Testis (tissue), 3 donors: Measurements from ENCODE around the gene KPNA3. TPM values are rescaled to one million over a fixed set of nuclear protein-coding genes. Genes with fewer than 3 reads are reported as not detected.
"Not testable (repeated sequence)": the region's sequence is repeated elsewhere in the genome, so short reads cannot be mapped to it uniquely, and the experiment has no call there.

ENCODE experiments used
- DNase-seq: peaks from one replicate; pipeline ENCODE4 v3.0.0-alpha.2; 2019
- H3K27ac ChIP-seq, 2 donors: fragments of 200-600 bp; sonication (generic); one replicate each; pipeline ENCODE4 v1.5.1; 2019
- H3K27me3 ChIP-seq: fragments of 200-600 bp; sonication (generic); one replicate; pipeline ENCODE4 v1.5.1; 2019
- H3K36me3 ChIP-seq: fragments of 200-600 bp; sonication (generic); one replicate; pipeline ENCODE4 v1.5.1; 2017; ENCODE audit warnings: low read depth; ENCODE audit errors: missing control alignments
- H3K4me1 ChIP-seq: fragments of 200-600 bp; sonication (generic); one replicate; pipeline ENCODE4 v1.5.1; 2019
- H3K4me3 ChIP-seq, 2 donors: fragments of 200-600 bp; sonication (generic); one replicate each; pipeline ENCODE4 v1.5.1; 2017 to 2019
- H3K9me3 ChIP-seq: fragments of 200-600 bp; sonication (generic); one replicate; pipeline ENCODE4 v1.5.1; 2017
- CTCF ChIP-seq, 3 experiments: fragments of 450-650 bp in 2 of 3; fragments of 200-600 bp in 1 of 3; sonication (generic) in 1 of 3; IDR thresholded peaks; one replicate each; pipeline ENCODE4 v1.5.1; 2016 to 2019; ENCODE audit warnings: antibody characterized with exemption in 3 of 3, mild to moderate bottlenecking in 2 of 3, moderate library complexity in 1 of 3
- POLR2A ChIP-seq: fragments of 450-650 bp; IDR thresholded peaks from one replicate; pipeline ENCODE4 v1.6.1; 2017; ENCODE audit warnings: antibody characterized with exemption, mild to moderate bottlenecking, moderate library complexity
- WGBS, 2 donors: methylation state at CpG; one replicate each; pipeline ENCODE4 v1.1.5; 2018; 5-methylcytosine and 5-hydroxymethylcytosine counted together
- intact Hi-C: fragments of 100-400 bp; cut with DNase I; formaldehyde crosslinking; loops from one replicate; pipeline ENCODE4 v1.15.1; 2023; ENCODE audit warnings: low total_unique reads
- polyA plus RNA-seq: library from polyadenylated mRNA; stranded (reverse); fragments of 350-450 nt; fragmentation: Illumina TruSeq; extraction: RNeasy Lipid Tissue Mini Kit (QIAGEN cat#74804); gene quantifications from one replicate; pipeline ENCODE4 v1.2.3, GENCODE V29; 2014; ENCODE audit warnings: low read depth, low replicate concordance; ENCODE audit not compliant: insufficient read depth
- total RNA-seq, 2 donors: library from RNA; depleted of rRNA; stranded (reverse); fragments of >200 nt; gene quantifications; one replicate each; pipeline ENCODE4 v1.2.3, GENCODE V29; 2016

KPNA3 gene
- total and polyA plus RNA-seq, 3 donors from 2014 or later = 39.4 to 51.3 (median 46.5) TPM

GRCh38 chr13:49821216-49822009 lies 28.9 kb upstream of the KPNA3 start:
- Histone ChIP-seq H3K9me3 (no peaks in the 10 kb centered on the region), H3K36me3 (no peaks in the 10 kb centered on the region), H3K4me3 (no peak overlapping the region), H3K27me3 (no peaks in the 10 kb centered on the region), H3K4me1 (no peaks in the 10 kb centered on the region), H3K27ac (no peak overlapping the region)
- TF ChIP-seq POLR2A (no peak), CTCF (IDR thresholded peaks at IDR 0.05) (no peak)
- 68% methylated on average over 5 of the region's 5 CpGs for WGBS, 2 donors
- no peak for DNase-seq
- intact Hi-C loops = no loop called here

GRCh38 chr13:49820591-49821215 lies 28.2 kb upstream of the KPNA3 start:
- intact Hi-C loops = no loop called here
- 88 to 91% methylated on average over 2 of the region's 2 CpGs for WGBS, 2 donors
- TF ChIP-seq POLR2A = no peak
- TF ChIP-seq CTCF (IDR thresholded peaks at IDR 0.05) = no peak
- Histone ChIP-seq H3K36me3 (no peaks in the 10 kb centered on the region), H3K9me3 (no peaks in the 10 kb centered on the region), H3K27ac (no peak overlapping the region), H3K4me1 (no peaks in the 10 kb centered on the region), H3K27me3 (no peaks in the 10 kb centered on the region), H3K4me3 (no peak overlapping the region)
- no peak for DNase-seq

- intact Hi-C loops, DNase-seq, H3K27me3 ChIP-seq, H3K4me3 ChIP-seq, H3K36me3 ChIP-seq, H3K9me3 ChIP-seq, H3K27ac ChIP-seq: not testable (repeated sequence)
- 95 to 98% methylated on average over 4 of the region's 4 CpGs for WGBS, 2 donors
- H3K4me1 ChIP-seq = peaks cover 12% of the 10 kb centered on the region
Observed at GRCh38 chr13:49816047-49816446, 23.6 kb upstream of the KPNA3 start.

- intact Hi-C loops = no loop called here
- peaks cover 17% of the 10 kb centered on the region for H3K4me1 ChIP-seq
- WGBS, 2 donors = 71 to 89% methylated on average over 7 of the region's 7 CpGs
Observed at GRCh38 chr13:49814551-49815270, 22.2 kb upstream of the KPNA3 start.

More at GRCh38 chr13:49814551-49815270, 22.2 kb upstream of the KPNA3 start:
- Histone ChIP-seq H3K9me3 (no peaks in the 10 kb centered on the region), H3K4me3 (no peak overlapping the region), H3K27me3 (no peaks in the 10 kb centered on the region), H3K36me3 (no peaks in the 10 kb centered on the region), H3K27ac (no peak overlapping the region)
- TF ChIP-seq CTCF (IDR thresholded peaks at IDR 0.05) (no peak), POLR2A (no peak)
- DNase-seq = no peak
